NCI-H128 (cell line): Measurements from ENCODE around the gene POLR2F.

Source experiments
- DNase-seq: peaks from one replicate; lab custom pipeline; 2025; ENCODE audit not compliant: unreplicated experiment; lab: John Stamatoyannopoulos, UW

The POLR2F gene

GRCh38 chr22:37999640-38000272, 46.3 kb downstream of the POLR2F start:
- no peak for DNase-seq

- no peak for DNase-seq
These were observed 52.4 kb downstream of the POLR2F start for GRCh38 chr22:38005943-38006342.

- no peak for DNase-seq
These were observed 53.4 kb downstream of the POLR2F start for GRCh38 chr22:38006906-38007305.

- no peak for DNase-seq
These were observed 53.9 kb downstream of the POLR2F start for GRCh38 chr22:38007330-38007902.

- DNase-seq: no peak
These were observed 55.7 kb downstream of the POLR2F start for GRCh38 chr22:38009000-38009806.

- DNase-seq: no peak
These were observed 59.1 kb downstream of the POLR2F start for GRCh38 chr22:38012604-38013072.

- DNase-seq: no peak
These were observed 60.6 kb downstream of the POLR2F start for GRCh38 chr22:38014083-38014482.

GRCh38 chr22:38016182-38017151, 63.0 kb downstream of the POLR2F start:
- DNase-seq: no peak

- no peak for DNase-seq
These were observed 63.9 kb downstream of the POLR2F start for GRCh38 chr22:38017272-38017920.

GRCh38 chr22:38017939-38018885, 64.7 kb downstream of the POLR2F start:
- DNase-seq: no peak
